Skeletal muscle satellite cell (primary cell): ENCODE measurements around the gene CEP250.

Experiments
- H3K27me3 ChIP-seq: 2 replicates; pipeline ENCODE4 v1.7.0; 2013; ENCODE audit warnings: low read length; ENCODE audit not compliant: control insufficient read depth, insufficient read depth
- H3K36me3 ChIP-seq: 2 replicates; pipeline ENCODE4 v1.7.0; 2013; ENCODE audit warnings: mild to moderate bottlenecking, control low read depth, low read length; ENCODE audit not compliant: insufficient read depth
- H3K4me1 ChIP-seq: 2 replicates; pipeline ENCODE4 v1.7.0; 2013; ENCODE audit warnings: low read length; ENCODE audit not compliant: control insufficient read depth, insufficient read depth
- H3K4me2 ChIP-seq: 2 replicates; pipeline ENCODE4 v1.7.0; 2013; ENCODE audit warnings: mild to moderate bottlenecking, low read length
- H3K4me3 ChIP-seq: 2 replicates; pipeline ENCODE4 v1.7.0; 2013; ENCODE audit warnings: low read length
- H3K9ac ChIP-seq: 2 replicates; pipeline ENCODE4 v1.7.0; 2013; ENCODE audit warnings: mild to moderate bottlenecking, low read depth, low read length, moderate library complexity
- H3K9me3 ChIP-seq: replicated peaks from 2 replicates; pipeline ENCODE4 v1.7.0; 2013; ENCODE audit warnings: mild to moderate bottlenecking, control low read depth, low read length

CEP250 gene

GRCh38 chr20:35555951-35556645 is 100.7 kb downstream of the CEP250 start:
- Histone ChIP-seq H3K9me3 (no peaks in the 10 kb centered on the region), H3K4me3 (no peak overlapping the region), H3K4me1 (no peaks in the 10 kb centered on the region), H3K4me2 (no peak overlapping the region), H3K27me3 (no peaks in the 10 kb centered on the region), H3K9ac (no peak overlapping the region), H3K36me3 (peaks cover 66% of the 10 kb centered on the region)

GRCh38 chr20:35556871-35557270 is 101.5 kb downstream of the CEP250 start:
- Histone ChIP-seq H3K9ac (no peak overlapping the region), H3K4me1 (peaks cover 2% of the 10 kb centered on the region), H3K9me3 (no peaks in the 10 kb centered on the region), H3K27me3 (no peaks in the 10 kb centered on the region), H3K4me2 (no peak overlapping the region), H3K4me3 (no peak overlapping the region), H3K36me3 (peaks cover 60% of the 10 kb centered on the region)

- H3K36me3 ChIP-seq, result peaks cover 51% of the 10 kb centered on the region
- no peak overlapping the region for H3K4me3 ChIP-seq
- H3K4me2 ChIP-seq, result no peak overlapping the region
- H3K4me1 ChIP-seq, result peaks cover 2% of the 10 kb centered on the region
- no peaks in the 10 kb centered on the region for H3K9me3 ChIP-seq
- H3K9ac ChIP-seq, result no peak overlapping the region
- no peaks in the 10 kb centered on the region for H3K27me3 ChIP-seq
Observed at GRCh38 chr20:35558451-35558850, 103.1 kb downstream of the CEP250 start.

- H3K27me3 ChIP-seq, result no peaks in the 10 kb centered on the region
- H3K36me3 ChIP-seq, result peaks cover 44% of the 10 kb centered on the region
- peaks cover 2% of the 10 kb centered on the region for H3K4me1 ChIP-seq
- no peak overlapping the region for H3K4me2 ChIP-seq
- H3K9me3 ChIP-seq, result no peaks in the 10 kb centered on the region
- H3K9ac ChIP-seq, result no peak overlapping the region
- no peak overlapping the region for H3K4me3 ChIP-seq
Observed at GRCh38 chr20:35559042-35559693, 103.8 kb downstream of the CEP250 start.

GRCh38 chr20:35560105-35560511 is 104.7 kb downstream of the CEP250 start:
- Histone ChIP-seq H3K36me3 (peaks cover 37% of the 10 kb centered on the region), H3K9ac (no peak overlapping the region), H3K4me1 (peaks cover 2% of the 10 kb centered on the region), H3K27me3 (peaks cover 4% of the 10 kb centered on the region), H3K9me3 (no peaks in the 10 kb centered on the region), H3K4me3 (no peak overlapping the region), H3K4me2 (no peak overlapping the region)

GRCh38 chr20:35560541-35560940 is 105.1 kb downstream of the CEP250 start:
- Histone ChIP-seq H3K27me3 (peaks cover 4% of the 10 kb centered on the region), H3K36me3 (peaks cover 32% of the 10 kb centered on the region), H3K9ac (no peak overlapping the region)

GRCh38 chr20:35561268-35561667 is 105.9 kb downstream of the CEP250 start:
- Histone ChIP-seq H3K27me3 (peaks cover 8% of the 10 kb centered on the region), H3K36me3 (peaks cover 25% of the 10 kb centered on the region), H3K9ac (no peak overlapping the region), H3K9me3 (no peaks in the 10 kb centered on the region), H3K4me3 (no peak overlapping the region), H3K4me1 (peaks cover 2% of the 10 kb centered on the region), H3K4me2 (no peak overlapping the region)

More at GRCh38 chr20:35560541-35560940, 105.1 kb downstream of the CEP250 start:
- peaks cover 2% of the 10 kb centered on the region for H3K4me1 ChIP-seq
- no peaks in the 10 kb centered on the region for H3K9me3 ChIP-seq
- no peak overlapping the region for H3K4me2 ChIP-seq
- H3K4me3 ChIP-seq, result no peak overlapping the region

GRCh38 chr20:35561671-35562070 is 106.3 kb downstream of the CEP250 start:
- Histone ChIP-seq H3K9ac (no peak overlapping the region), H3K4me2 (no peak overlapping the region), H3K4me3 (no peak overlapping the region), H3K36me3 (peaks cover 21% of the 10 kb centered on the region), H3K4me1 (peaks cover 2% of the 10 kb centered on the region), H3K27me3 (peaks cover 8% of the 10 kb centered on the region), H3K9me3 (no peaks in the 10 kb centered on the region)

- Histone ChIP-seq H3K4me2 (no peak overlapping the region), H3K4me3 (no peak overlapping the region), H3K36me3 (peaks cover 12% of the 10 kb centered on the region), H3K9me3 (no peaks in the 10 kb centered on the region), H3K9ac (no peak overlapping the region), H3K4me1 (peaks cover 2% of the 10 kb centered on the region), H3K27me3 (peaks cover 8% of the 10 kb centered on the region)
Observed at GRCh38 chr20:35562541-35563110, 107.2 kb downstream of the CEP250 start.

GRCh38 chr20:35563834-35564233 is 108.4 kb downstream of the CEP250 start:
- H3K4me1 ChIP-seq, result peaks cover 2% of the 10 kb centered on the region
- H3K27me3 ChIP-seq, result peaks cover 8% of the 10 kb centered on the region
- no peak overlapping the region for H3K4me3 ChIP-seq
- H3K9me3 ChIP-seq, result no peaks in the 10 kb centered on the region
- H3K36me3 ChIP-seq, result peaks cover 4% of the 10 kb centered on the region
- no peak overlapping the region for H3K9ac ChIP-seq
- no peak overlapping the region for H3K4me2 ChIP-seq

GRCh38 chr20:35564905-35565304 is 109.5 kb downstream of the CEP250 start:
- Histone ChIP-seq H3K4me3 (no peak overlapping the region), H3K4me2 (no peak overlapping the region), H3K27me3 (peaks cover 8% of the 10 kb centered on the region), H3K4me1 (peaks cover 2% of the 10 kb centered on the region), H3K36me3 (no peaks in the 10 kb centered on the region), H3K9ac (no peak overlapping the region), H3K9me3 (no peaks in the 10 kb centered on the region)
